HepG2 (cell line): ENCODE data around the gene IQCE. TPM values are rescaled to one million over a fixed set of nuclear protein-coding genes. Genes with fewer than 3 reads are reported as not detected.

ENCODE experiments used
- BORCS8-MEF2B ChIP-seq: sonication (generic); formaldehyde crosslinking; IDR thresholded peaks from 2 replicates; pipeline ENCODE4 v1.8.0; 2022; ENCODE audit warnings: mild to moderate bottlenecking, missing genetic modification reagents
- HNF1B ChIP-seq: sonication (generic); formaldehyde crosslinking; IDR thresholded peaks from 2 replicates; pipeline ENCODE4 v1.5.1; 2020; ENCODE audit warnings: mild to moderate bottlenecking, moderate library complexity, missing genetic modification reagents
- MNT ChIP-seq: fragments of 450-650 bp; IDR thresholded peaks from 2 replicates; pipeline ENCODE4 v1.6.1; 2016
- MZF1 ChIP-seq: sonication (generic); formaldehyde crosslinking; IDR thresholded peaks from 2 replicates; pipeline ENCODE4 v1.8.1; 2023; ENCODE audit warnings: mild to moderate bottlenecking, missing genetic modification reagents, borderline replicate concordance
- NFE2L2 ChIP-seq: fragments of 150-350 bp; IDR thresholded peaks from 2 replicates; pipeline ENCODE4 v1.6.1; 2014; ENCODE audit warnings: low read length
- ONECUT2 ChIP-seq: sonication (generic); formaldehyde crosslinking; IDR thresholded peaks from 2 replicates; pipeline ENCODE4 v1.4.0; 2020; ENCODE audit warnings: missing genetic modification reagents
- SETDB1 ChIP-seq: sonication (generic); formaldehyde crosslinking; IDR thresholded peaks from 2 replicates; pipeline ENCODE4 v1.5.1; 2020; ENCODE audit warnings: missing genetic modification reagents, mild to moderate bottlenecking, borderline replicate concordance
- ZBTB2 ChIP-seq: sonication (generic); formaldehyde crosslinking; IDR thresholded peaks from 2 replicates; pipeline ENCODE4 v1.8.0; 2022; ENCODE audit warnings: low read depth, missing genetic modification reagents
- ZFP36 ChIP-seq: fragments of 150-350 bp; IDR thresholded peaks from 2 replicates; pipeline ENCODE4 v1.6.1; 2018; ENCODE audit warnings: borderline replicate concordance, low read length, low read depth; ENCODE audit not compliant: partially characterized antibody
- ZMYM3 ChIP-seq: sonication (generic); formaldehyde crosslinking; IDR thresholded peaks from 2 replicates; pipeline ENCODE4 v1.5.1; 2020; ENCODE audit warnings: mild to moderate bottlenecking, missing genetic modification reagents
- ZNF10 ChIP-seq: sonication (generic); formaldehyde crosslinking; IDR thresholded peaks from 2 replicates; pipeline ENCODE4 v1.4.0; 2020; ENCODE audit warnings: mild to moderate bottlenecking, low read depth, missing genetic modification reagents, borderline replicate concordance
- ZNF225 ChIP-seq: sonication (generic); formaldehyde crosslinking; IDR thresholded peaks from 2 replicates; pipeline ENCODE4 v1.4.0; 2020; ENCODE audit warnings: mild to moderate bottlenecking, missing genetic modification reagents
- ZNF256 ChIP-seq: sonication (generic); formaldehyde crosslinking; conservative IDR thresholded peaks from 2 replicates; pipeline ENCODE4 v1.4.0; 2020; ENCODE audit warnings: missing genetic modification reagents
- ZNF33B ChIP-seq: sonication (generic); formaldehyde crosslinking; IDR thresholded peaks from 2 replicates; pipeline ENCODE4 v1.5.1; 2020; ENCODE audit warnings: mild to moderate bottlenecking, missing genetic modification reagents
- ZNF362 ChIP-seq: sonication (generic); formaldehyde crosslinking; IDR thresholded peaks from 2 replicates; pipeline ENCODE4 v1.4.0; 2020; ENCODE audit warnings: missing genetic modification reagents, mild to moderate bottlenecking, borderline replicate concordance
- ZNF367 ChIP-seq: sonication (generic); formaldehyde crosslinking; IDR thresholded peaks from 2 replicates; pipeline ENCODE4 v1.4.0; 2020; ENCODE audit warnings: missing genetic modification reagents, borderline replicate concordance
- ZNF432 ChIP-seq: sonication (generic); formaldehyde crosslinking; IDR thresholded peaks from 2 replicates; pipeline ENCODE4 v1.5.0; 2020; ENCODE audit warnings: missing genetic modification reagents, mild to moderate bottlenecking, borderline replicate concordance
- ZNF512B ChIP-seq: sonication (generic); formaldehyde crosslinking; IDR thresholded peaks from 2 replicates; pipeline ENCODE4 v1.5.1; 2020; ENCODE audit warnings: missing genetic modification reagents, mild to moderate bottlenecking, borderline replicate concordance
- ZNF556 ChIP-seq: sonication (generic); formaldehyde crosslinking; IDR thresholded peaks from 2 replicates; pipeline ENCODE4 v1.4.0; 2020; ENCODE audit warnings: mild to moderate bottlenecking, missing genetic modification reagents, borderline replicate concordance
- ZNF737 ChIP-seq: sonication (generic); formaldehyde crosslinking; IDR thresholded peaks from 2 replicates; pipeline ENCODE4 v1.5.0; 2020; ENCODE audit warnings: missing genetic modification reagents, mild to moderate bottlenecking, borderline replicate concordance
- polyA plus RNA-seq, 8 experiments: library from polyadenylated mRNA; depleted of rRNA in 3 of 8; stranded (reverse) in 7 of 8; unstranded in 1 of 8; fragments of >200 nt; fragmentation: Illumina TruSeq in 4 of 8; extraction: Trizol in 4 of 8; gene quantifications; 2 replicates each; pipeline versions ENCODE4 v1.2.1 to v1.2.3, GENCODE V29; 2011 to 2016; ENCODE audit warnings: low read depth in 4 of 8, missing spikeins in 1 of 8, mixed read lengths in 1 of 8; ENCODE audit not compliant: insufficient read depth in 1 of 8
- total RNA-seq, 5 experiments: library from RNA; depleted of rRNA; stranded (reverse); fragments of >200 nt; fragmentation: Illumina TruSeq; extraction: Trizol; gene quantifications; 2 replicates each; pipeline ENCODE4 v1.2.3, GENCODE V29; 2016; ENCODE audit warnings: low read depth in 1 of 5

Gene IQCE
- total and polyA plus RNA-seq, 2 of the 13 experiments (the other 11 are each of a cell fraction or from before 2014, with no cell fraction given) = 1.5 to 2.5 TPM

- TF ChIP-seq ZMYM3 (CRISPR knock-in tag) (peak; percentile 96), ZNF33B (CRISPR knock-in tag) (no peak), ONECUT2 (CRISPR knock-in tag) (no peak), ZBTB2 (no peak), ZNF737 (no peak), SETDB1 (no peak), BORCS8-MEF2B (0 out of 2 replicates have a peak, but pooled peaks have one; percentile 25), ZNF256 (CRISPR knock-in tag) (no peak), ZNF432 (CRISPR knock-in tag) (no peak), ZNF362 (CRISPR knock-in tag) (no peak), NFE2L2 (no peak), ZFP36 (no peak), HNF1B (no peak), MNT (no peak), MZF1 (CRISPR knock-in tag) (no peak), ZNF10 (CRISPR knock-in tag) (no peak), ZNF512B (CRISPR knock-in tag) (peak; percentile 58; the same call in 1 of the 2 replicates), ZNF225 (no peak), ZNF556 (no peak), ZNF367 (CRISPR knock-in tag) (no peak)
These were observed 68.7 kb downstream of the IQCE start (continued) for GRCh38 chr7:2627258-2628129.
